Stimulated activated CD4-positive, alpha-beta T cell treated with anti-CD3 and anti-CD28 coated beads, Interleukin-12 subunit alpha, Interleukin-12 subunit beta, amount 100 ng/mL, for 48 hours (primary cell): Measurements from ENCODE around the gene ZNF383.
"Not testable (repeated sequence)": the region's sequence is repeated elsewhere in the genome, so short reads cannot be mapped to it uniquely, and the experiment has no call there.

Source experiments
- DNase-seq, 3 donors: peaks; one replicate each; pipeline ENCODE4 v3.0.0-alpha.2; 2020; ENCODE audit warnings: low read depth in 2 of 3, low spot score in 1 of 3

ZNF383 gene

GRCh38 chr19:37292998-37293939 is 75.3 kb downstream of the ZNF383 start:
- not testable (repeated sequence) for DNase-seq

GRCh38 chr19:37294246-37294645 is 76.2 kb downstream of the ZNF383 start:
- DNase-seq = not testable (repeated sequence)
